ENCODE measurements around the gene KCTD6.

The KCTD6 gene

GRCh38 chr3:58528629-58529028 is 36.7 kb downstream of the KCTD6 start:
- H3K27me3 ChIP-seq (ENCODE audit: insufficient read depth, low read depth, severe bottlenecking) = no peaks in the 10 kb centered on the region
- no peak for TF ChIP-seq CTCF (IDR thresholded peaks at IDR 0.05; ENCODE audit: low read depth, low read length)
- H3K9me3 ChIP-seq (ENCODE audit: severe bottlenecking) = no peaks in the 10 kb centered on the region
- H3K4me3 ChIP-seq (ENCODE audit: low read depth, low read length) = no peak overlapping the region
- no peak for DNase-seq
- no peak overlapping the region for H3K27ac ChIP-seq
- no peaks in the 10 kb centered on the region for H3K36me3 ChIP-seq

DNA sequence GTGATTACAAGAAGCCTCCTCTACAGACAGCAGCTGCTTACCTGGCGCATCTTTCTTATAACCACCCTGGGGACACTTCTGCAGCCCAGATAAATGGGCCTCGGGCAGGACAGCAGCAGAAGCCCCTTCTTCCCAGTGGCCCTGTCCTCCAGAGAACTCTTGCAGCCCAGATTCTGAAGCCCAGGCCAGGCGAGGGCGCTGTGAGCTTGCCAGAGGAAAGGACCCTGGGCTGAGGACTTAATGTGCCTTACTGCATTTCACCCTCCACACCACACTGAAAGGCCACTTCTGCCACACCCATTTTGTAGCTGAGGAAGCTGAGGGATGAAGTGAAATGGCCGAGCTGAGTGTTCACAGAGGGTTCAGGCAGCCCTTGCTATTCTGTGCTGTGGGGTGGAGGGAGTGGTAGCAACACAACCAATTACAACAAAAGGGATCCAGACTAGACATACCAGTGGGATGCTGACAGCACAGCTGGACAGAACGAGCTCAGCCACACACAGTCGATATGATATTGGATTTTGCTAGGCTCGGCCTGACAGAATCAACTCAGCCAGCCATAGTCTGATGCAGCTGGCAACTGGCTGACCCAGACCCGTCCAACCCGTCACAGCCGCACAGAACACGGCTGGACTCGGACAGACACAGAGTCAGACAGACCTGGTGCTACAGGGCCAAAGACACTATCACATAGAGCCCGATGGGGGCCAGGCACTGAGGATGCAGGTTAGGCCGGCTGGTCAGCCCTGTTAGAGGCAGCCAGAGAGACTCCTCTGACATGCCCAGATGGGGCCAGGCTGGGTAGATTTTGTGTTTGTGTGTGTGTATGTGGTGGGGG is 37.8 kb downstream of the KCTD6 start:
- H3K9me3 ChIP-seq (ENCODE audit: severe bottlenecking) = no peaks in the 10 kb centered on the region
- H3K27ac ChIP-seq = no peak overlapping the region
- H3K4me3 ChIP-seq (ENCODE audit: low read depth, low read length) = no peak overlapping the region
- DNase-seq = peak; percentile 88
- H3K27me3 ChIP-seq (ENCODE audit: insufficient read depth, low read depth, severe bottlenecking) = no peaks in the 10 kb centered on the region
- peak; percentile 92 for TF ChIP-seq CTCF (IDR thresholded peaks at IDR 0.05; ENCODE audit: low read depth, low read length)
- no peaks in the 10 kb centered on the region for H3K36me3 ChIP-seq

DNA sequence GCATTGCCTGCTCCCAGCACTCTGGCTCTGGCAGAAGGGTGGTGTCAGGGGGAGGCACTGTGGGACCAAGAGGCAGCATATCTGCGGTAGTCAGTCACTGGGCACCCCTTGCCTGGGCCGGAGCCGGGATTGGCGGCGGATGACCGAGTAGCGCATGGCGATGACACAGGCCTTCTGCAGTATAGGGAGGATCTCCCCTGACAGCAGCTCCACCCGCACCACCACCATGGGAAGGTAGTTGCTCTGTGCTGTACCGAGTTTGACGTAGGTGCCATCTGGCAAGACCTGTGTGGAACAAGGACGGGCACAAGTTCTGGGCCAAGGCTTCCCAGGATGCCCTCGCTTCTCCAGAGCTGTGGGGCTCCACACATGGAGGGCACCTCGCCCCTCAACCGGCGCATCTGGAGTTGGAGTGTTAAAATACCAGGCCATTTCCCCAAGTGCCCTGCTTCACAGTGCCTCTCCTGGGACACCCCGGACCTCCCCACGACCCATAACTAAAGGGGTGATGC is 38.5 kb downstream of the KCTD6 start:
- DNase-seq = no peak
- H3K36me3 ChIP-seq = no peaks in the 10 kb centered on the region
- H3K9me3 ChIP-seq (ENCODE audit: severe bottlenecking) = no peaks in the 10 kb centered on the region
- no peak overlapping the region for H3K27ac ChIP-seq
- no peaks in the 10 kb centered on the region for H3K27me3 ChIP-seq (ENCODE audit: insufficient read depth, low read depth, severe bottlenecking)
- TF ChIP-seq CTCF (IDR thresholded peaks at IDR 0.05; ENCODE audit: low read depth, low read length) = no peak
- no peak overlapping the region for H3K4me3 ChIP-seq (ENCODE audit: low read depth, low read length)

- Histone ChIP-seq H3K27ac (no peak overlapping the region), H3K36me3 (no peaks in the 10 kb centered on the region), H3K9me3 (ENCODE audit: severe bottlenecking) (no peaks in the 10 kb centered on the region), H3K27me3 (ENCODE audit: insufficient read depth, low read depth, severe bottlenecking) (no peaks in the 10 kb centered on the region), H3K4me3 (ENCODE audit: low read depth, low read length) (no peak overlapping the region)
- no peak for TF ChIP-seq CTCF (IDR thresholded peaks at IDR 0.05; ENCODE audit: low read depth, low read length)
- no peak for DNase-seq
Observed at GRCh38 chr3:58531555-58531954, 39.7 kb downstream of the KCTD6 start.

DNA sequence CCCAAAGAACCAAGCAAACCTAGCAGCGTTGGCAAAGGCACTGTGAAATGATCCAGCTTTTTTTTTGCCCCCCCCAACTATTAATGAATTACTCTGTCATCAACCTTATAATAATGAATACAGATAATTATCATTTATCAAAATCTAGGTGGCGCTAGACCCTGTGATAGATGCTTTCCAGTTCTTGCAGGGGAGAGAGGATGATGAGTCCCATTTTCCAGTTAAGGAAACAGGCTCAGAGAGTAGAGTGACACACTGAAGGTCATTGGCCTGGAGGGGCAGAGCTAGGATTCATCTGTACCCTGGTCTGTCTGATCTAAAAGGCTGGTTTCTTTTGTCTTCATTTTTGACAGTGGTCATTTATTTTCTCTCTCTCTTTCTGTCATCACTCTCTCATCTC is 40.1 kb downstream of the KCTD6 start:
- no peak overlapping the region for H3K27ac ChIP-seq
- no peaks in the 10 kb centered on the region for H3K9me3 ChIP-seq (ENCODE audit: severe bottlenecking)
- no peaks in the 10 kb centered on the region for H3K27me3 ChIP-seq (ENCODE audit: insufficient read depth, low read depth, severe bottlenecking)
- DNase-seq = no peak
- H3K4me3 ChIP-seq (ENCODE audit: low read depth, low read length) = no peak overlapping the region
- no peak for TF ChIP-seq CTCF (IDR thresholded peaks at IDR 0.05; ENCODE audit: low read depth, low read length)
- H3K36me3 ChIP-seq = no peaks in the 10 kb centered on the region
